Transverse colon (tissue), 4 donors: Measurements from ENCODE around the gene IRX6. TPM values are rescaled to one million over a fixed set of nuclear protein-coding genes. Genes with fewer than 3 reads are reported as not detected.

ENCODE experiments used
- DNase-seq: peaks from one replicate; pipeline ENCODE4 v3.0.0-alpha.2; 2019
- H3K27ac ChIP-seq, 4 donors: fragments of 200-600 bp; sonication (generic); 2 replicates each; pipeline ENCODE4 v1.5.1; 2016 to 2018; ENCODE audit warnings: inconsistent platforms in 4 of 4
- H3K27me3 ChIP-seq: fragments of 200-600 bp; sonication (generic); 2 replicates; pipeline ENCODE4 v1.5.1; 2017; ENCODE audit warnings: inconsistent platforms
- H3K36me3 ChIP-seq, 4 donors: fragments of 200-600 bp; sonication (generic); 2 replicates each; pipeline ENCODE4 v1.5.1; 2017 to 2019; ENCODE audit warnings: inconsistent platforms in 4 of 4
- H3K4me1 ChIP-seq, 4 donors: fragments of 200-600 bp; sonication (generic); 2 replicates each; pipeline ENCODE4 v1.5.1; 2017 to 2020; ENCODE audit warnings: inconsistent platforms in 4 of 4
- H3K4me3 ChIP-seq, 4 donors: fragments of 200-600 bp; sonication (generic); 1 replicate in 1 of 4; 2 replicates in 3 of 4; pipeline versions ENCODE4 v1.5.1 to v1.6.1; 2017 to 2019; ENCODE audit warnings: inconsistent platforms in 4 of 4
- H3K9me3 ChIP-seq, 2 donors: fragments of 200-600 bp; sonication (generic); 2 replicates each; pipeline ENCODE4 v1.5.1; 2017 to 2019; ENCODE audit warnings: inconsistent platforms in 2 of 2
- CTCF ChIP-seq, 5 experiments: fragments of 200-600 bp in 3 of 5; fragments of 450-650 bp in 2 of 5; sonication (generic) in 3 of 5; IDR thresholded peaks; 1 replicate in 2 of 5; 2 replicates in 3 of 5; pipeline ENCODE4 v1.5.1; 2016 to 2017; ENCODE audit warnings: antibody characterized with exemption in 5 of 5, inconsistent platforms in 3 of 5, mild to moderate bottlenecking in 2 of 5, moderate library complexity in 1 of 5
- EP300 ChIP-seq: sonication (generic); formaldehyde crosslinking; IDR thresholded peaks from one replicate; pipeline ENCODE4 v1.6.1; 2017; ENCODE audit warnings: antibody characterized with exemption, low read depth
- POLR2A ChIP-seq: fragments of 450-650 bp; IDR thresholded peaks from one replicate; pipeline ENCODE4 v1.6.1; 2016; ENCODE audit warnings: antibody characterized with exemption, mild to moderate bottlenecking, moderate library complexity
- POLR2AphosphoS5 ChIP-seq, 3 donors: sonication (generic); formaldehyde crosslinking; IDR thresholded peaks; one replicate each; pipeline ENCODE4 v1.6.1; 2016; ENCODE audit warnings: antibody characterized with exemption in 3 of 3
- WGBS, 2 donors: methylation state at CpG; one replicate each; pipeline ENCODE4 v1.1.5; 2018; ENCODE audit warnings: low coverage in 1 of 2; 5-methylcytosine and 5-hydroxymethylcytosine counted together
- in situ Hi-C, 4 donors: fragments of 200-750 bp; cut with MboI; loops; one replicate each; pipeline versions ENCODE4 v1.15.0 to v1.15.1; 2017; ENCODE audit warnings: low sequenced_read_pairs in 3 of 4, low pct_ligation_motif_present in 1 of 4, low pct_unique_long_range_greater_than_20kb in 1 of 4
- intact Hi-C: fragments of 100-400 bp; cut with DNase I; formaldehyde crosslinking; loops from one replicate; pipeline ENCODE4 v1.15.1; 2023; ENCODE audit warnings: low total_unique reads
- total RNA-seq, 4 donors: library from RNA; depleted of rRNA; stranded (reverse); fragments of >200 nt; gene quantifications; one replicate each; pipeline ENCODE4 v1.1.0, GENCODE V29; 2016

Gene IRX6
- 1 to 10 TPM in 1 of 4 donors, not detected in 3; 1.1 TPM for total RNA-seq

DNA sequence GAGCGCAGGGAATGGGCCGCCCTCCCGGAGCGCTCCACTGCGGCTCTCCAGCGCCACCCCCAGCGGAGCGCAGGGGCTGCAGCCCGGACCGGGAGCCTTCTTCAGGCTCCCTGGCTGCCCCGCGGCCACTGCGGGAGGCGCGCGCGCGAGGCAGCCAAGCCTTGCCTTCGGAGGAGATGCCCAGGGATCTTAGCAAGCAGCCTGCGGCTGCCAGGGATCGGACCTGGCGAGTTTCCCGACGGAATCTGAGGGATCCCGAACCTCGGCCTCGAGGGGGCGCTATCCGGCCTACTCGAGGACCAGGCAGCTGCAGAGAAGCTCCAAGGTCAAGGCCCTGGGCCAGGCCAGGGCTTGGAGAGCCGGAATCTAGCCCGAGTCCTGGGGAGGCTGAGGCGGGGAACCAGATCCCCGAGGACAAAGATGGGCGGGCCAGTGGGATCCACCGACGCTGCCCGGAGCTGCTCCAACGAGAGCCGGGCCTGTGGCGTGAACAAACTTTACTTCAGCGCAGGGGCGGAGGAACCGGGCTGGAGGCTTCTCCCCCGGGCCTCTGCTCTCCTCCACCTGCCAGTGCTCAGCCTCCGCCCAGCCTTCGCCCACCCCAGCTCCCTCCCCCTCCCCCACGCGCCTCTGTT, at the start of gene IRX6:
Gene IRX6, plus strand, starts transcription at position 567 of the 635 bp plus-strand sequence. CDS start 889 bp downstream, outside the sequence.
- no peak for DNase-seq
- in situ Hi-C loops, result no loop called here
- intact Hi-C loops, result no loop called here
- no peak within 1 kb of the TSS for H3K4me3 ChIP-seq
- 19% methylated on average over 46 of the region's 49 CpGs; no CpG with 5 or more reads in 1 of the 2 donors for WGBS, 2 donors
- no peak for TF ChIP-seq CTCF (IDR thresholded peaks at IDR 0.05)
- TF ChIP-seq POLR2AphosphoS5 (IDR thresholded peaks at IDR 0.05), result no peak
- no peak for TF ChIP-seq EP300
- TF ChIP-seq POLR2A, result no peak
- H3K9me3 ChIP-seq, result no peaks in the 10 kb centered on the region
- peaks cover 83% of the 10 kb centered on the region for H3K27me3 ChIP-seq
- H3K4me1 ChIP-seq, result no peaks in the 10 kb centered on the region
- no peak within 1 kb of the TSS for H3K27ac ChIP-seq
- H3K36me3 ChIP-seq, result no peaks in the 10 kb centered on the region

GRCh38 chr16:55274391-55274790, 49.6 kb upstream of the IRX6 start:
- Histone ChIP-seq H3K27ac (no peak overlapping the region), H3K4me1 (no peaks in the 10 kb centered on the region), H3K36me3 (no peaks in the 10 kb centered on the region), H3K27me3 (no peaks in the 10 kb centered on the region), H3K9me3 (no peaks in the 10 kb centered on the region), H3K4me3 (no peak overlapping the region)
- TF ChIP-seq POLR2A (no peak), POLR2AphosphoS5 (IDR thresholded peaks at IDR 0.05) (no peak), EP300 (no peak), CTCF (IDR thresholded peaks at IDR 0.05) (no peak)
- DNase-seq, result no peak
- intact Hi-C loops, result no loop called here
- 40 to 73% methylated on average over 1 to 5 of the region's 5 CpGs for WGBS, 2 donors
- in situ Hi-C loops, result no loop called here

DNA sequence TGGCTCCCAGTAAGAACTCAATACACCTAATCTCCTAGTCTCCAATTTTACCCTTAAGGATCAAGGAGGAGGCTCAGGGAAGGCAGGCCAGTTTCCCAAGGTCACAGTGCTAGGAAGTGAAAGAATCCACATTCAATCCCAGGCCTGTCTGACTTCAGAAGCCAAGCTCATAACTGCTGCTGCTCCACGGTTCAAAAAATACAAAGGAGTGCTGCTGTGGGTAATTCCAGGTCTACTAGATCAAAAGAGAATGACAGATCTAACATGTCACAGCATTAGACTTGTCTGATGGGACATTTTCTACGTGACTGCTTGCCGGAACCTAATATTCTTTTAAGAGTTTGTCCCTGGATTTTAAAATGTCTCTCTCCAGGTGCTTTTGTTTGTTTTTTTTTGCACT, 48.8 kb upstream of the IRX6 start:
- no peak for TF ChIP-seq POLR2AphosphoS5 (IDR thresholded peaks at IDR 0.05)
- no peak for TF ChIP-seq EP300
- no peak for TF ChIP-seq POLR2A
- no peak for TF ChIP-seq CTCF (IDR thresholded peaks at IDR 0.05)
- Histone ChIP-seq H3K27ac (no peak overlapping the region), H3K4me3 (no peak overlapping the region), H3K27me3 (no peaks in the 10 kb centered on the region), H3K4me1 (no peaks in the 10 kb centered on the region), H3K9me3 (no peaks in the 10 kb centered on the region), H3K36me3 (no peaks in the 10 kb centered on the region)
- WGBS, 2 donors, result 68 to 80% methylated on average over 1 to 3 of the region's 3 CpGs
- intact Hi-C loops (no loop called here), in situ Hi-C loops (no loop called here)
- no peak for DNase-seq

DNA sequence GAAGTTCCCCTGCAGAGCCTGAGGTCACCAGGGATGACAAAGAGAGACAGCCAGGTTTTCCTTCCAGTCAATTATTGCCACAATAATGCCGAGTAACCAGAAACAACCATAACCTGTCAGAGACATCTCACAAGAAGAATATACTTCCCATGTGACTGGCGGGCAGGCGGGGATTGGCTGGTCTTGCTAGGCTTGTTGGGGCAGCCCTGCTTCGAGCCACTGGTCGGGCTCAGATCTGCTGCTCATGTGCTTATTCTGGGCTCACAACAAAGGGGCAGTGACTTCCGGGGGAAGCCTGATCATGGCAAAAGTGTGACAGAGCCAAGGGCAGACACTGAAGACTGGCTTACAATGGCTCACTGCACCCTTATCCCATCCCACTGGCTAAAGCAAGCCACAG, 48.1 kb upstream of the IRX6 start:
- no peaks in the 10 kb centered on the region for H3K9me3 ChIP-seq
- WGBS, 2 donors, result 90% methylated on average over 4 of the region's 6 CpGs; no CpG with 5 or more reads in 1 of the 2 donors
- no peak overlapping the region for H3K27ac ChIP-seq
- H3K27me3 ChIP-seq, result peaks cover 5% of the 10 kb centered on the region
- intact Hi-C loops (no loop called here), in situ Hi-C loops (no loop called here)
- H3K4me3 ChIP-seq, result no peak overlapping the region
- H3K36me3 ChIP-seq, result no peaks in the 10 kb centered on the region
- no peak for DNase-seq
- H3K4me1 ChIP-seq, result no peaks in the 10 kb centered on the region
- TF ChIP-seq CTCF (IDR thresholded peaks at IDR 0.05) (no peak), EP300 (no peak), POLR2A (no peak), POLR2AphosphoS5 (IDR thresholded peaks at IDR 0.05) (no peak)
